ENCODE measurements around the gene ACVR2B. TPM values are rescaled to one million over a fixed set of nuclear protein-coding genes. Genes with fewer than 3 reads are reported as not detected.

Gene ACVR2B
- total RNA-seq, 1 donor from 2014 or later, result 5.5 TPM

DNA sequence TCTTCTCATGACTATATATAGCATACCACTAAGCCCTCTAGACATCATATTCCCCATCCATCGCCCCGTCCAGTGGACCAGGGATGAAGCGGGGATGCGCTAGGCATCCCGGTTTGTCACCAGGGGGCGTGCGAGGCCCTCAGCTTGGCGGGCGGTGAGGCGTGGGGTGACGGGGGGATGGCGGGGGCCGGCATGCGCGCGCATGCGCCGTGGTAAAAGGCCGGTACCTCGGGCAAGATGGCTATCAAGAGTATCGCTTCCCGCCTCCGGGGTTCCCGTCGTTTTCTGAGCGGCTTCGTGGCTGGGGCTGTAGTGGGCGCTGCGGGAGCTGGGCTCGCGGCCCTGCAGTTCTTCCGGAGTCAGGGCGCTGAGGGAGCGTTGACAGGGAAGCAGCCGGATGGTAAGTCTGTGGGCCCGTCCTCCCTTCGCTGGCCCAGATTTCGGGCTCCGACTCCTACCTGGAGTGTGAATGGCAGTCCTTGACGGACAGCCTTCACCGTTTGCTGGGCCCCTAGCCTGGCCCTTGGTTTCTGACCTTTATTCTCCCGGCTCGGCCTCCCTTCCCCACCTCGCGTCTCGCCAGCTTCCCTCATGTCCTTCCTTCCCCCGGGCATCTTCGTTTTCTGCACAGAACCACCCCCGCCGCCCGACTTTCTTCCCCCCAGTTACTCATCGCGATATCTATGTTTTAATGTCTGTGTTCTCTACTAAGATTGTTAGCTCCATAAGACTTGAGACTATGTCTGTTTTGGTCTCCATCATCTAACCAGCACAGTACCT lies 42.6 kb downstream of the ACVR2B start, which contains the start of gene EXOG:
Gene EXOG, plus strand, starts transcription at position 210 of the 780 bp plus-strand sequence. Its CDS starts 28 bp downstream, at position 238.
- peak; percentile 92 for TF ChIP-seq CTCF (IDR thresholded peaks at IDR 0.05; ENCODE audit: borderline replicate concordance)
- no peaks in the 10 kb centered on the region for H3K9me3 ChIP-seq (replicated peaks)
- intact Hi-C loops (cut with micrococcal nuclease), result no loop called here
- peaks cover under 1% of the 10 kb centered on the region for H3K36me3 ChIP-seq
- no peaks in the 10 kb centered on the region for H3K27me3 ChIP-seq (ENCODE audit: low read depth)
- H3K4me1 ChIP-seq, result peaks cover 40% of the 10 kb centered on the region
- H3K4me3 ChIP-seq, result peak within 1 kb of the TSS; percentile 86
- peak within 1 kb of the TSS; percentile 89 for H3K27ac ChIP-seq (replicated peaks)
- peak; percentile 93 for DNase-seq

DNA sequence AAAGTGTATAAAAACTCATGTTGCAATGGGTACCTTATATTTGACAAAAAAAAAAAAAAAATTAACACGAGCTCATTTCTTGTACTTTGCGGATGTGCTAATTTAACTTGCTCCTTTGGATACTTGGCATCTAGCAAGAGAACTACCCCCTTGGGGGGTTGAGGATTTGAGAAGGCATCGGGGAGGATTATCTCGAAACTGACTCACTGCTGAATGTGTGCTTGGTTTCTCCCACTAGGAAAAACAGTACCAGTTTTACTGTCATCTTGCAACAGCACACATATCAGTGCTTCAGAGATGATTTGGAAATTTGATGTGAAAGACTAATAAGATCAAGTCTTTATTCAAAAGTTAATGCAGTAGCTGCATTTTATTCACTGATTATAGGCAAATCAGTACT lies 43.3 kb downstream of the ACVR2B start:
- DNase-seq, result no peak
- H3K4me1 ChIP-seq, result peaks cover 48% of the 10 kb centered on the region
- H3K27ac ChIP-seq (replicated peaks), result peak overlapping the region; percentile 89
- H3K27me3 ChIP-seq (ENCODE audit: low read depth), result no peaks in the 10 kb centered on the region
- peak overlapping the region; percentile 86 for H3K4me3 ChIP-seq
- TF ChIP-seq CTCF (IDR thresholded peaks at IDR 0.05; ENCODE audit: borderline replicate concordance), result no peak
- peaks cover 8% of the 10 kb centered on the region for H3K36me3 ChIP-seq
- intact Hi-C loops (cut with micrococcal nuclease), result no loop called here
- H3K9me3 ChIP-seq (replicated peaks), result no peaks in the 10 kb centered on the region

DNA sequence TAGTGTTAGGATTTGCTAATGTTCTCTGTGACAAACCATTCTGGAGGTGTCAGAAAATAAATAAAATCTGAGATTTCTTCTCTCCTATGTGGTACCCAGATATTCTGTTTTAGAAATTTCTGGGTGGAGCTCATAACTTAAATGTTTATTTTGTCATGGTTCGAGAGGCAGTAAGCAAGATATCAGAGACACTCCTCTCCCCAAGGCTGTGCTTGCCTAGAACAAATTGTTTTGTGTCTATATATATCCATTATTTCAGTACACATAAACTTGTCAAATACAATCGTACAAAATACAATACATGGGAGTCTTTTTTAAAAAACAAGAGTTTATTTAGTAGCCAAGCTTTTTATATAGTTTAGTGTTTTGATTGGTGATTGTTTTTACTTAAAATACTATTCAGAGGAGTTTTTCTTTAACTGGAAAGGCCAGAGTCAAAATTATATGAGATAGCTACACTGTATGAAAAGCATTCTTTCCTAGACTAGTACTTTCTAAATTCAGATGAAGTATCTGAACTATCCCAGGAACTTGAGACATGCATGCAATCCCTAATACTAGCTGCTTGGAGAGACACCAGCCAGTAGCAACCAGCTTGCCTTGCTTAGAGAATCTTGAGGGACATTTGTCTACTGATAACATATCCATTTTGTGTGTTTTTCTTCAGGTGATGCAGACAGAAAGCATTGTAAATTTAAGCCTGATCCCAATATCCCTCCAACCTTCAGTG lies 47.2 kb downstream of the ACVR2B start:
- peak overlapping the region; percentile 85 for H3K27ac ChIP-seq (replicated peaks)
- DNase-seq, result no peak

DNA sequence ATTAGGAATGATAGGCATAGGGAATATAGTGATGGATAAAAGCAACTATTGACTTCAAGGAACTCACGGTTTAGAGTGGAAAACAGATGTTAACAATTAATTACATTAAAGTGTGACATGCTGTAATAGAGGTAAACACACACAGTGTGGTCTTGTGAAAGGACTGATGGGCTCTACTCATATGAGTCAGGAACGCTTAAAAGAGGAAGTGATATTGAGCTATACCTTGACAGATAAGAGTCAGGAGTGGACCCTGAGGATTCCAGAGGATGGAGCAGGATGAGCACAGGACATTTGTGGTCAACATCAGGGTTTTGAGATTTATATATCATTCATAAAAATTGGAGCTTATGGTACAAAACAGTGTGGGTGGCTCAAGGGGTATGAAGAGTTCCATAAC lies 53.4 kb downstream of the ACVR2B start:
- no peak overlapping the region for H3K27ac ChIP-seq (replicated peaks)
- no peak for DNase-seq
- no peaks in the 10 kb centered on the region for H3K9me3 ChIP-seq (replicated peaks)
- H3K27me3 ChIP-seq (ENCODE audit: low read depth), result no peaks in the 10 kb centered on the region
- no peak overlapping the region for H3K4me3 ChIP-seq
- intact Hi-C loops (cut with micrococcal nuclease), result no loop called here
- peaks cover 94% of the 10 kb centered on the region for H3K36me3 ChIP-seq
- peaks cover 31% of the 10 kb centered on the region for H3K4me1 ChIP-seq
- TF ChIP-seq CTCF (IDR thresholded peaks at IDR 0.05; ENCODE audit: borderline replicate concordance), result no peak

More for the DNA sequence above, 47.2 kb downstream of the ACVR2B start:
- no peak overlapping the region for H3K4me3 ChIP-seq
- no peaks in the 10 kb centered on the region for H3K9me3 ChIP-seq (replicated peaks)
- H3K36me3 ChIP-seq, result peaks cover 44% of the 10 kb centered on the region
- intact Hi-C loops (cut with micrococcal nuclease), result no loop called here
- no peak for TF ChIP-seq CTCF (IDR thresholded peaks at IDR 0.05; ENCODE audit: borderline replicate concordance)
- H3K4me1 ChIP-seq, result peaks cover 78% of the 10 kb centered on the region
- H3K27me3 ChIP-seq (ENCODE audit: low read depth), result no peaks in the 10 kb centered on the region

GRCh38 chr3:38509732-38510131 lies 56.0 kb downstream of the ACVR2B start:
- Histone ChIP-seq H3K27me3 (ENCODE audit: low read depth) (no peaks in the 10 kb centered on the region), H3K4me3 (no peak overlapping the region), H3K36me3 (peaks cover 96% of the 10 kb centered on the region), H3K4me1 (peaks cover 13% of the 10 kb centered on the region), H3K27ac (replicated peaks) (no peak overlapping the region), H3K9me3 (replicated peaks) (no peaks in the 10 kb centered on the region)
- intact Hi-C loops (cut with micrococcal nuclease), result no loop called here
- DNase-seq, result no peak
- no peak for TF ChIP-seq CTCF (IDR thresholded peaks at IDR 0.05; ENCODE audit: borderline replicate concordance)
